GM12873 (cell line): ENCODE data around the gene ATP13A2.

Experiments used
- CTCF ChIP-seq: IDR thresholded peaks from 2 replicates; pipeline ENCODE4 v1.5.1; 2012; ENCODE audit warnings: low read depth, mild to moderate bottlenecking, moderate library complexity, low read length, control low read depth; ENCODE audit not compliant: insufficient read depth; ENCODE audit errors: missing control alignments

Gene ATP13A2

GRCh38 chr1:16983649-16984048, 28.1 kb downstream of the ATP13A2 start:
- TF ChIP-seq CTCF, result no peak

- no peak for TF ChIP-seq CTCF
Observed at GRCh38 chr1:16982902-16983301, 28.8 kb downstream of the ATP13A2 start.

GRCh38 chr1:16981269-16981849, 30.4 kb downstream of the ATP13A2 start:
- TF ChIP-seq CTCF, result no peak

- TF ChIP-seq CTCF, result no peak
Observed at GRCh38 chr1:16980473-16981268, 31.1 kb downstream of the ATP13A2 start, which contains the start of gene MFAP2. MFAP2 (minus strand) TSS chr1:16980620; CDS start chr1:16978273, 2,347 bp downstream.

GRCh38 chr1:16979475-16980327, 32.0 kb downstream of the ATP13A2 start:
- TF ChIP-seq CTCF, result no peak

GRCh38 chr1:16978567-16979474, 32.9 kb downstream of the ATP13A2 start:
- no peak for TF ChIP-seq CTCF

- no peak for TF ChIP-seq CTCF
Observed at GRCh38 chr1:16978139-16978538, 33.6 kb downstream of the ATP13A2 start.
